ENCODE data around the gene CEP85. TPM values are rescaled to one million over a fixed set of nuclear protein-coding genes. Genes with fewer than 3 reads are reported as not detected.

The CEP85 gene
- total and polyA plus RNA-seq, 2 of the 13 experiments (the other 11 are each of a cell fraction or from before 2014, with no cell fraction given), result 16.1 to 26.7 TPM

- TF ChIP-seq ZNF503 (CRISPR knock-in tag; IDR thresholded peaks at IDR 0.05) (no peak), CREB1 (IDR thresholded peaks at IDR 0.05) (peak; percentile 24; the same call in 1 of the 2 replicates), CREB1 (CRISPR knock-in tag; IDR thresholded peaks at IDR 0.05) (peak; percentile 59), POLR2AphosphoS5 (IDR thresholded peaks at IDR 0.05; ENCODE audit: low read depth, low read length) (peak; percentile 37; the same call in 1 of the 2 replicates), STAT6 (CRISPR knock-in tag; IDR thresholded peaks at IDR 0.05; ENCODE audit: borderline replicate concordance) (no peak), CENPX (CRISPR knock-in tag; IDR thresholded peaks at IDR 0.05) (no peak), TMF1 (CRISPR knock-in tag; IDR thresholded peaks at IDR 0.05; ENCODE audit: low read depth) (peak; percentile 50; the same call in 1 of the 2 replicates), PAWR (CRISPR knock-in tag; IDR thresholded peaks at IDR 0.05; ENCODE audit: borderline replicate concordance) (no peak), AKNA (CRISPR knock-in tag; IDR thresholded peaks at IDR 0.05; ENCODE audit: borderline replicate concordance) (no peak), SNAPC4 (CRISPR knock-in tag; IDR thresholded peaks at IDR 0.05) (no peak), ZNF207 (IDR thresholded peaks at IDR 0.05; ENCODE audit: borderline replicate concordance) (no peak), MTA3 (CRISPR knock-in tag; IDR thresholded peaks at IDR 0.05) (no peak)
These were observed 45.7 kb downstream of the CEP85 start, which contains the start of gene SH3BGRL3 (continued) for GRCh38 chr1:26279456-26280332.

Data from HepG2 (cell line).